ENCODE data around the gene MYO10. TPM values are rescaled to one million over a fixed set of nuclear protein-coding genes. Genes with fewer than 3 reads are reported as not detected.
"Not testable (repeated sequence)": the region's sequence is repeated elsewhere in the genome, so short reads cannot be mapped to it uniquely, and the experiment has no call there.

Gene MYO10
- total RNA-seq, 1 experiment from 2014 or later: 202 TPM

- TF ChIP-seq, protein P1, sequence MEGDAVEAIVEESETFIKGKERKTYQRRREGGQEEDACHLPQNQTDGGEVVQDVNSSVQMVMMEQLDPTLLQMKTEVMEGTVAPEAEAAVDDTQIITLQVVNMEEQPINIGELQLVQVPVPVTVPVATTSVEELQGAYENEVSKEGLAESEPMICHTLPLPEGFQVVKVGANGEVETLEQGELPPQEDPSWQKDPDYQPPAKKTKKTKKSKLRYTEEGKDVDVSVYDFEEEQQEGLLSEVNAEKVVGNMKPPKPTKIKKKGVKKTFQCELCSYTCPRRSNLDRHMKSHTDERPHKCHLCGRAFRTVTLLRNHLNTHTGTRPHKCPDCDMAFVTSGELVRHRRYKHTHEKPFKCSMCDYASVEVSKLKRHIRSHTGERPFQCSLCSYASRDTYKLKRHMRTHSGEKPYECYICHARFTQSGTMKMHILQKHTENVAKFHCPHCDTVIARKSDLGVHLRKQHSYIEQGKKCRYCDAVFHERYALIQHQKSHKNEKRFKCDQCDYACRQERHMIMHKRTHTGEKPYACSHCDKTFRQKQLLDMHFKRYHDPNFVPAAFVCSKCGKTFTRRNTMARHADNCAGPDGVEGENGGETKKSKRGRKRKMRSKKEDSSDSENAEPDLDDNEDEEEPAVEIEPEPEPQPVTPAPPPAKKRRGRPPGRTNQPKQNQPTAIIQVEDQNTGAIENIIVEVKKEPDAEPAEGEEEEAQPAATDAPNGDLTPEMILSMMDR (conservative IDR thresholded peaks at IDR 0.05; ENCODE audit: low read depth, low read length): no peak
- no peak for TF ChIP-seq EZH2 (IDR thresholded peaks at IDR 0.05; ENCODE audit: borderline replicate concordance, low read depth, low read length, poor library complexity, severe bottlenecking)
- Histone ChIP-seq H3K27me3 (replicated peaks; ENCODE audit: insufficient read depth, low read depth, low read length, poor library complexity) (no peaks in the 10 kb centered on the region), H3K27ac (ENCODE audit: low read depth, low read length, poor library complexity, severe bottlenecking) (peak overlapping the region; percentile 31), H3K36me3 (ENCODE audit: insufficient read depth, low read length, poor library complexity, severe bottlenecking) (peaks cover 87% of the 10 kb centered on the region), H3K4me3 (ENCODE audit: low read depth, low read length, poor library complexity, severe bottlenecking) (no peak overlapping the region), H3K9me3 (ENCODE audit: low read depth, low read length, poor library complexity, severe bottlenecking) (no peaks in the 10 kb centered on the region), H3K4me1 (ENCODE audit: insufficient read depth, low read length, poor library complexity, severe bottlenecking) (peaks cover 30% of the 10 kb centered on the region)
- intact Hi-C loops (cut with micrococcal nuclease; ENCODE audit: unreplicated experiment): no loop called here
- peak; percentile 58 for DNase-seq (ENCODE audit: low spot score)
- ChIA-PET POLR2A (ENCODE audit: low non-redundant PET) (interaction anchor here (0.6 kb wide), 1 partner anchor 295 kb away, joined by 9 read pairs; no protein-coding TSS in a partner anchor), CTCF (no interaction called here)
- no TSS peak for BruUV-seq (replicated peaks)
Measured at GRCh38 chr5:16759147-16759773, 176.8 kb downstream of the MYO10 start.

GRCh38 chr5:16757989-16758501 is 178.0 kb downstream of the MYO10 start:
- ChIA-PET POLR2A (ENCODE audit: low non-redundant PET) (no interaction called here), CTCF (no interaction called here)
- intact Hi-C loops (cut with micrococcal nuclease; ENCODE audit: unreplicated experiment): no loop called here
- Histone ChIP-seq H3K36me3 (ENCODE audit: insufficient read depth, low read length, poor library complexity, severe bottlenecking) (peaks cover 76% of the 10 kb centered on the region), H3K9me3 (ENCODE audit: low read depth, low read length, poor library complexity, severe bottlenecking) (no peaks in the 10 kb centered on the region), H3K4me1 (ENCODE audit: insufficient read depth, low read length, poor library complexity, severe bottlenecking) (peaks cover 38% of the 10 kb centered on the region), H3K27me3 (replicated peaks; ENCODE audit: insufficient read depth, low read depth, low read length, poor library complexity) (no peaks in the 10 kb centered on the region), H3K27ac (ENCODE audit: low read depth, low read length, poor library complexity, severe bottlenecking) (no peak overlapping the region), H3K4me3 (ENCODE audit: low read depth, low read length, poor library complexity, severe bottlenecking) (no peak overlapping the region)
- DNase-seq (ENCODE audit: low spot score): no peak
- TF ChIP-seq, protein P1 (conservative IDR thresholded peaks at IDR 0.05; ENCODE audit: low read depth, low read length): no peak
- TF ChIP-seq EZH2 (IDR thresholded peaks at IDR 0.05; ENCODE audit: borderline replicate concordance, low read depth, low read length, poor library complexity, severe bottlenecking): no peak
- BruUV-seq (replicated peaks): no TSS peak

DNA sequence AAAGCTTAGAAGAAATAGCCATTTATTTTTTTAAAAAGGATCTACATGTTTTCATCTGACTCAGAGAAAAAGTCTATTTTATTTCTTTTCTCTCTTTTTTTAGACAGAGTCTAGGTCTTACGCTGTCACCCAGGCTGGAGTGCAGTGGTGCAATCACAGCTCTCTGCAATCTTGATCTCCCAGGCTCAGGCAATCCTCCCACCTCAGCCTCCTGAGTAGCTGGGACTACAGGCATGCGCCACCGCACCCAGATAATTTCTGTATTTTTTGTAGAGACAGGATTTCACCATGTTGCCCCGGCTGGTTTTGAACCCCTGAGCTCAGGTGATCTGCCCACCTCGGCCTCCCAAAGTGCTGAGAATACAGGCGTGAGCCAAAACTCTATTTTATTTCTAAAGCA is 178.5 kb downstream of the MYO10 start:
- intact Hi-C loops (cut with micrococcal nuclease; ENCODE audit: unreplicated experiment): not testable (repeated sequence)

GRCh38 chr5:16757146-16757545 is 178.9 kb downstream of the MYO10 start:
- DNase-seq (ENCODE audit: low spot score): no peak
- no peaks in the 10 kb centered on the region for H3K27me3 ChIP-seq (replicated peaks; ENCODE audit: insufficient read depth, low read depth, low read length, poor library complexity)
- peaks cover 38% of the 10 kb centered on the region for H3K4me1 ChIP-seq (ENCODE audit: insufficient read depth, low read length, poor library complexity, severe bottlenecking)
- ChIA-PET POLR2A (ENCODE audit: low non-redundant PET) (no interaction called here), CTCF (interaction anchor here (0.6 kb wide), 1 partner anchor 408 kb away, joined by 16 read pairs; no protein-coding TSS in a partner anchor)
- H3K4me3 ChIP-seq (ENCODE audit: low read depth, low read length, poor library complexity, severe bottlenecking): no peak overlapping the region
- H3K27ac ChIP-seq (ENCODE audit: low read depth, low read length, poor library complexity, severe bottlenecking): no peak overlapping the region
- no TSS peak for BruUV-seq (replicated peaks)
- intact Hi-C loops (cut with micrococcal nuclease; ENCODE audit: unreplicated experiment): no loop called here
- peaks cover 68% of the 10 kb centered on the region for H3K36me3 ChIP-seq (ENCODE audit: insufficient read depth, low read length, poor library complexity, severe bottlenecking)
- H3K9me3 ChIP-seq (ENCODE audit: low read depth, low read length, poor library complexity, severe bottlenecking): no peaks in the 10 kb centered on the region
- TF ChIP-seq EZH2 (IDR thresholded peaks at IDR 0.05; ENCODE audit: borderline replicate concordance, low read depth, low read length, poor library complexity, severe bottlenecking): no peak
- TF ChIP-seq, protein P1 (conservative IDR thresholded peaks at IDR 0.05; ENCODE audit: low read depth, low read length): no peak

More for the DNA sequence above, 178.5 kb downstream of the MYO10 start:
- H3K27me3 ChIP-seq (replicated peaks; ENCODE audit: insufficient read depth, low read depth, low read length, poor library complexity); H3K4me3 ChIP-seq (ENCODE audit: low read depth, low read length, poor library complexity, severe bottlenecking); CTCF ChIA-PET; POLR2A ChIA-PET (ENCODE audit: low non-redundant PET); DNase-seq (ENCODE audit: low spot score); H3K9me3 ChIP-seq (ENCODE audit: low read depth, low read length, poor library complexity, severe bottlenecking); BruUV-seq (replicated peaks); H3K27ac ChIP-seq (ENCODE audit: low read depth, low read length, poor library complexity, severe bottlenecking): not testable (repeated sequence)
- Histone ChIP-seq H3K36me3 (ENCODE audit: insufficient read depth, low read length, poor library complexity, severe bottlenecking) (peaks cover 71% of the 10 kb centered on the region), H3K4me1 (ENCODE audit: insufficient read depth, low read length, poor library complexity, severe bottlenecking) (peaks cover 38% of the 10 kb centered on the region)

Measured in A673 (cell line).